LNCaP clone FGC (cell line): ENCODE results near the gene MACO1.

Experiments
- DNase-seq: peaks from one replicate; pipeline ENCODE4 v3.0.0-alpha.2; 2011; ENCODE audit warnings: low read depth
- H3K4me3 ChIP-seq: 2 replicates; pipeline ENCODE4 v1.5.1; 2011; ENCODE audit warnings: mild to moderate bottlenecking, low read depth, low read length, control low read depth
- TF ChIP-seq, protein P1 (sequence below): IDR thresholded peaks from 2 replicates; pipeline ENCODE4 v1.5.1; 2012; ENCODE audit warnings: mild to moderate bottlenecking; ENCODE audit not compliant: control insufficient read depth, insufficient read depth; ENCODE audit errors: extremely low read depth

The MACO1 gene

DNA sequence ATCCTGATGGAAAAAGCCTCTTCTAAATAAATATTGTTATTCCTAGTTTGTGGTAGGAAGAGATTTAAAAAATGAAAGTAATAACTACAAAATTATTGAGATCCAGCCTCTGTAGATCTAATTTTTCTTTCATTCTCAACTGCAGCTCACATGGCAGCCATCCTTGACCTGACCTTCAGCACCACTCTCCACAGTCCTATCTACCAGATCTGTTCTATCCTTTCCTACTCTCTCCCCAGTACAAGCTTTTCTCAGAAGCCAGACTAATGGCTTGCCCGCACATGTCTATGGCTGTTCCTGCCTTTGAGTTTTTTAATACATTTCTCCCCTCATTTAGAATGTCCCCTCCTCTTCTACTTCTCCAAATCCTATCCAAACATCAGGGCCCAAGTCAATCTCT, 51.5 kb downstream of the MACO1 start:
- TF ChIP-seq, protein P1, sequence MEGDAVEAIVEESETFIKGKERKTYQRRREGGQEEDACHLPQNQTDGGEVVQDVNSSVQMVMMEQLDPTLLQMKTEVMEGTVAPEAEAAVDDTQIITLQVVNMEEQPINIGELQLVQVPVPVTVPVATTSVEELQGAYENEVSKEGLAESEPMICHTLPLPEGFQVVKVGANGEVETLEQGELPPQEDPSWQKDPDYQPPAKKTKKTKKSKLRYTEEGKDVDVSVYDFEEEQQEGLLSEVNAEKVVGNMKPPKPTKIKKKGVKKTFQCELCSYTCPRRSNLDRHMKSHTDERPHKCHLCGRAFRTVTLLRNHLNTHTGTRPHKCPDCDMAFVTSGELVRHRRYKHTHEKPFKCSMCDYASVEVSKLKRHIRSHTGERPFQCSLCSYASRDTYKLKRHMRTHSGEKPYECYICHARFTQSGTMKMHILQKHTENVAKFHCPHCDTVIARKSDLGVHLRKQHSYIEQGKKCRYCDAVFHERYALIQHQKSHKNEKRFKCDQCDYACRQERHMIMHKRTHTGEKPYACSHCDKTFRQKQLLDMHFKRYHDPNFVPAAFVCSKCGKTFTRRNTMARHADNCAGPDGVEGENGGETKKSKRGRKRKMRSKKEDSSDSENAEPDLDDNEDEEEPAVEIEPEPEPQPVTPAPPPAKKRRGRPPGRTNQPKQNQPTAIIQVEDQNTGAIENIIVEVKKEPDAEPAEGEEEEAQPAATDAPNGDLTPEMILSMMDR, result no peak
- DNase-seq, result no peak
- H3K4me3 ChIP-seq, result no peak overlapping the region

- DNase-seq, result peak; percentile 75
- TF ChIP-seq, protein P1, result no peak
- H3K4me3 ChIP-seq, result peak overlapping the region; percentile 14; the same call in 1 of the 2 replicates
Measured at GRCh38 chr1:25484096-25484495, 53.4 kb downstream of the MACO1 start.

DNA sequence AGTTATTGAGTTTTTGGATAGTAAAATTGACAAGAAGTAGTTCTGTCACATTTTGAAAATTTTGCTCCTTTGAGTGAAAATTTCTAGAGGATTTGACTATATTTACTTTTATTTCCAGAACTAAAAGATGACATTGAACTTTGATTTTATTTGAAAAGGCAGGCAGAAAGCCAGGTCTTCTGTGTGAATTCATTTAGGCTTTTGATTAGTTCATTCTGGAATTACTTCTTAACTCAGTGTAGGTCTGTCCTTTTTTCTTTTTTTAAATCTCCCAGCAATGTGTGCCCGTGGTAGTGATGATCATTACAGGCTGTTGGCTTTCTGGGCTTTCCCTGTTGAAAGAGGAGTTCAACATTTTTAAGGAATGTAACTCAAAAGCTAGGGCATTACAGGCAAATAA, 53.8 kb downstream of the MACO1 start:
- TF ChIP-seq, protein P1, result no peak
- H3K4me3 ChIP-seq, result no peak overlapping the region
- DNase-seq, result no peak

GRCh38 chr1:25485536-25486411, 55.1 kb downstream of the MACO1 start:
- no peak overlapping the region for H3K4me3 ChIP-seq
- TF ChIP-seq, protein P1, result no peak
- no peak for DNase-seq

DNA sequence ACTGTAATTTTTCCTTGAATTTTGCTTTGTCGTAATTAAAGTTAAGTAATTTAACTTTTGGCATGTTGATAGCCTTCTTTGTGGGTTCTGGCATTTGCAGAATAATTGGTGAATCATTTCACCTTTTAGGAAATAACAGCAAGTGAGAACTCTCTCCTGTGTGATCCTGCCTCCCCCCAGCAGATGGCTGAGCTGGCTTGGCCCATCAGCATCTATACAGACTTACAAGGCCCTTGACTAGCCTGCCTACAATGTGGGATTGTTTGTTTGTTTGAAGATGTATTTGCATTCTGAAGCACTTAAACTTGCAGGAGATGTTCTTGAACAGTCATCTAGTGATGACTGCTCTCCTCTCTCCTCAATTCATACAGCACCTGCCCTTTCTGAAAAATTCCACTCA, 55.9 kb downstream of the MACO1 start:
- DNase-seq, result no peak
- TF ChIP-seq, protein P1, result no peak
- H3K4me3 ChIP-seq, result no peak overlapping the region

DNA sequence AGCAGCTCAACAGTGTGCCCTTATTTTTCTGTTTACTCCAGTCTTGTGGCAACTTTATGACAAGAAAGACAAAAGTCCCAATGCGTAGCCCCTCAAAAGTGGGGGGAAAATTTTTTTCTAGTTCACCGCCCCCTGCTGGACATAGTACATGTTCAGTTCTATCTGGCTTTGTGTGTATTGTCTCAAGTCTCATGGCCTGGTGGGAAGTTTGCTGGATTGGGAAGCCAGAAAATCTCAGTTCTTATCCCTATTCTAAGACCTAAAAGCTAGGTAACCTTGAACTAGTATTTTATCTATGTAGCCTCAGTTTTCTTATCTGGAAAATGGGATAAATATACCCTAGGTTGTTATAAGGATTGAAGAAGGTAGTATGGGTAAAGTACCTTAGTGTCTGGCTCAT, 56.9 kb downstream of the MACO1 start:
- TF ChIP-seq, protein P1, result peak; percentile 22
- no peak overlapping the region for H3K4me3 ChIP-seq
- DNase-seq, result no peak

DNA sequence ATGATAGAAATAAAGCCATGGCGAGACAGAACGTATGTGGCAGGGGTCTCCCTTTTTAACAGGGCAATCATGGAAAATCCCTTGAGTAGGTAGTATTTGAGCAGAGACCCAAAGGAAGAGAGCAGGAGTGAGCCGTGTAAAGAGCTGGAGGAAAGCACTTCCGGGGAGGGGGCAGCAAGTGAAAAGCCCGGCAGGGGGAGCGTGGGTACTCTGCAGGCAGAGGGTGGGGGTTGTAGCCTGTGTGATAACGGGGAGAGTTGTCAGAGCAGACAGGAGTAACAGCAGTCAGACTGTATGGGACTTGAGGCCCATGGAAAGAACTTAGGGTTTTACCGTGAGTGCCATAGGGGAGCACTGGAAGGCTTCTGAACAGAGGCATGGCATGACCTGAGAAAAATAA, 61.6 kb downstream of the MACO1 start:
- TF ChIP-seq, protein P1, result no peak
- no peak overlapping the region for H3K4me3 ChIP-seq
- DNase-seq, result no peak
